ENCODE measurements around the gene LITAFD. TPM values are rescaled to one million over a fixed set of nuclear protein-coding genes. Genes with fewer than 3 reads are reported as not detected.

LITAFD gene
- total and polyA plus RNA-seq, 2 of the 4 experiments (the other 2 are of a cell fraction), result not detected

- H3K4ac ChIP-seq (ENCODE audit: low read depth, low read length), result no peak overlapping the region
- no peak overlapping the region for H2BK5ac ChIP-seq (ENCODE audit: low read depth, low read length, poor library complexity, severe bottlenecking)
- no peak overlapping the region for H4K91ac ChIP-seq (ENCODE audit: insufficient read depth, low read depth, low read length)
- H3K27me3 ChIP-seq (ENCODE audit: control insufficient read depth, insufficient read depth, low read length), result no peaks in the 10 kb centered on the region
- POLR2A ChIA-PET (ENCODE audit: unreplicated experiment), result no interaction called here
- no peak for ATAC-seq (ENCODE audit: low read depth)
- no TSS peak for BruUV-seq (replicated peaks)
- no peak overlapping the region for H2BK20ac ChIP-seq (ENCODE audit: low read depth, low read length)
- no peak overlapping the region for H4K8ac ChIP-seq (ENCODE audit: low read depth in 2 of 2, low read length in 2 of 2)
- peaks cover 43% of the 10 kb centered on the region for H4K20me1 ChIP-seq (ENCODE audit: insufficient read depth, low read length)
- no peak overlapping the region for H3K14ac ChIP-seq (replicated peaks; ENCODE audit: low read depth, low read length)
- H3K9ac ChIP-seq (ENCODE audit: low read depth, low read length), result no peak overlapping the region
- H2BK15ac ChIP-seq (ENCODE audit: low read depth, low read length), result no peak overlapping the region
- in situ Hi-C loops (cut with MboI; ENCODE audit: low sequenced_read_pairs) (no loop called here), dilution Hi-C loops (cut with HindIII; ENCODE audit: low sequenced_read_pairs, unreplicated experiment) (no loop called here), intact Hi-C loops (cut with micrococcal nuclease) (loop anchor here (5.0 to 10.0 kb wide), 2 partner anchors 41 to 113 kb away; partner anchors contain the start of gene USP7)
- H4K5ac ChIP-seq (ENCODE audit: low read depth, low read length), result no peak overlapping the region
- peaks cover 5% of the 10 kb centered on the region for H3K9me1 ChIP-seq (ENCODE audit: insufficient read depth, low read length)
- H2AFZ ChIP-seq (replicated peaks; ENCODE audit: low read length, poor library complexity), result no peak overlapping the region
- no peak overlapping the region for H3K18ac ChIP-seq (ENCODE audit: low read depth, low read length)
- H3K56ac ChIP-seq (ENCODE audit: extremely low read depth, insufficient read depth, low read length), result no peak overlapping the region
- no peaks in the 10 kb centered on the region; the same call in 1 of the 2 replicates for H3K4me1 ChIP-seq (ENCODE audit: control insufficient read depth, insufficient read depth, low read length)
- H3K36me3 ChIP-seq (ENCODE audit: control insufficient read depth, insufficient read depth, low read length), result peaks cover 42% of the 10 kb centered on the region
- no peak overlapping the region for H3K23ac ChIP-seq (ENCODE audit: low read depth, low read length)
- no peak for DNase-seq
- CTCF ChIA-PET, result interaction anchor here (1.4 kb wide), 1 partner anchor 15 kb away, joined by 7 read pairs; no protein-coding TSS in a partner anchor
- TF ChIP-seq MAFK (IDR thresholded peaks at IDR 0.05; ENCODE audit: low read depth, low read length) (no peak), BHLHE40 (IDR thresholded peaks at IDR 0.05; ENCODE audit: low read depth, low read length) (no peak), ELK1 (IDR thresholded peaks at IDR 0.05; ENCODE audit: borderline replicate concordance, low read depth, low read length) (no peak), SMC3 (IDR thresholded peaks at IDR 0.05; ENCODE audit: low read depth, low read length) (no peak), MXI1 (IDR thresholded peaks at IDR 0.05; ENCODE audit: borderline replicate concordance, low read depth, low read length) (no peak), POLR2A (IDR thresholded peaks at IDR 0.05; ENCODE audit: low read depth, low read length) (no peak), CTCF (conservative IDR thresholded peaks at IDR 0.05; ENCODE audit: low read depth, low read length) (no peak), CHD1 (IDR thresholded peaks at IDR 0.05; ENCODE audit: low read depth, low read length) (no peak), USF2 (IDR thresholded peaks at IDR 0.05; ENCODE audit: low read depth, low read length) (no peak), NFE2L2 (IDR thresholded peaks at IDR 0.05; ENCODE audit: low read depth, low read length) (no peak), FOS (IDR thresholded peaks at IDR 0.05; ENCODE audit: low read depth, low read length) (no peak), RCOR1 (IDR thresholded peaks at IDR 0.05; ENCODE audit: insufficient replicate concordance, low read length) (no peak), RAD21 (IDR thresholded peaks at IDR 0.05; ENCODE audit: low read length) (no peak), CEBPB (IDR thresholded peaks at IDR 0.05; ENCODE audit: low read depth, low read length) (no peak), MAZ (IDR thresholded peaks at IDR 0.05; ENCODE audit: borderline replicate concordance, low read depth, low read length) (no peak), RFX5 (IDR thresholded peaks at IDR 0.05; ENCODE audit: low read depth, low read length) (no peak)
- H3K9me3 ChIP-seq (ENCODE audit: control insufficient read depth, insufficient read depth, low read length), result no peaks in the 10 kb centered on the region
- WGBS, 2 experiments (ENCODE audit: extremely low coverage in 2 of 2, insufficient read length in 1 of 2), result 82% methylated on average over 3 of the region's 10 CpGs; no CpG with 5 or more reads in 1 of the 2 experiments
- H2BK120ac ChIP-seq (ENCODE audit: low read depth, low read length), result no peak overlapping the region
- H3K27ac ChIP-seq (ENCODE audit: insufficient read depth, low read length), result no peak overlapping the region
- no peak overlapping the region for H2AK5ac ChIP-seq (ENCODE audit: low read depth, low read length)
- H3K4me3 ChIP-seq (ENCODE audit: insufficient read depth, low read depth, low read length), result no peak overlapping the region
- no peak overlapping the region for H3K4me2 ChIP-seq (ENCODE audit: low read depth, low read length)
- peaks cover 27 to 47% of the 10 kb centered on the region in 2 experiments for H3K79me1 ChIP-seq (ENCODE audit: low read depth in 1 of 2, low read length in 2 of 2)
- H2AK9ac ChIP-seq (replicated peaks; ENCODE audit: low read depth, low read length, poor library complexity), result no peak overlapping the region
Measured at GRCh38 chr16:8921347-8921984, 39.3 kb downstream of the LITAFD start.
